ENCODE data around the gene STPG3. TPM values are rescaled to one million over a fixed set of nuclear protein-coding genes. Genes with fewer than 3 reads are reported as not detected.
A peak's percentile ranks its signal among the peaks of the same experiment; 100 is the strongest.

The STPG3 gene
- total and polyA plus RNA-seq, 2 of the 13 experiments (the other 11 are each of a cell fraction or from before 2014, with no cell fraction given): not detected

DNA sequence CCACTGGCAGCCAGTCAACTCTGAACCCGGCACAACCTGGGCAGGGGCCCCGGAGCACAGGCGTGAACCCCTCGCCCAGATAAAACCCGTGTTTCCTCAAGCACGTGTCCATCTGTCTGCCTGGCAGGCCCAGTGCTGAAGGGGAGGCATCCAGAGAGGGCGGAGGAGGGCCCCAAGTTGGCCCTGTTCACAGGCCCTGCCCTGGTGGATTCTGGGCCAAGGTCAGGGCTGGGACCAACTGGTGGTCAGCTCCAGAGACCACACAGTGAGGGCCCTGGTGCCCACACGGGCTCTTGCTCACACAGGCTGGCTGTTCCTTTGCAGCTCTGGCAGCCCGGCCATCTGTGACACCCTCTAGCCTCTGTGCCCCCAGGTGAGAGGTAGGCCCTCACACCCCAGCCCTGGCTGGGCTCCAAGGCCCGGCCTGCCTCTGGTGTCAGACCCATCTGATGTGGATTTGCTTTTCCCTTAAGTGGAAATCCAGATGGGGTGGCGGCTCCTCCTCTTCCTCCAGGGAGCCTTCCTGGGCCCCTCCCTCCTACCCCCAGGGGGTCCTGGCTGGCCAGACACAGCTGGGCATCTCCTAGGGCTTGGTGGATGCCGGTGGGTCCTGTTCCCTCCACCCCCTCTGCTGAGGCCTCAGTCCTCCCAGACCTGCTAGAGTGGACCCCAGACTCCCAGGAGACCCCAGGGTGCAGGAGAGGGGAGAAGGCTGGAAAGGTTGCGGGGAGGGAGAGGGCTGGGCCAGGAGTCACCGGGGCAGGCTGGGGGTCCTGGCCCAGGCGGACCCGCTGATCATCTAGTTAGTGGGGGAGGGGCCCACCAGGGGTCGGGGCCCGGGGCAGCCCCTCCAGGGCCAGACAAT lies 525 bp upstream of the STPG3 start (continued):
- TF ChIP-seq, protein P1, sequence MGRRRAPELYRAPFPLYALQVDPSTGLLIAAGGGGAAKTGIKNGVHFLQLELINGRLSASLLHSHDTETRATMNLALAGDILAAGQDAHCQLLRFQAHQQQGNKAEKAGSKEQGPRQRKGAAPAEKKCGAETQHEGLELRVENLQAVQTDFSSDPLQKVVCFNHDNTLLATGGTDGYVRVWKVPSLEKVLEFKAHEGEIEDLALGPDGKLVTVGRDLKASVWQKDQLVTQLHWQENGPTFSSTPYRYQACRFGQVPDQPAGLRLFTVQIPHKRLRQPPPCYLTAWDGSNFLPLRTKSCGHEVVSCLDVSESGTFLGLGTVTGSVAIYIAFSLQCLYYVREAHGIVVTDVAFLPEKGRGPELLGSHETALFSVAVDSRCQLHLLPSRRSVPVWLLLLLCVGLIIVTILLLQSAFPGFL (CRISPR knock-in tag; IDR thresholded peaks at IDR 0.05): no peak
- TF ChIP-seq PHF21A (CRISPR knock-in tag; IDR thresholded peaks at IDR 0.05): peak; percentile 65; the same call in 1 of the 2 replicates
- no peak for TF ChIP-seq ZNF841 (CRISPR knock-in tag; IDR thresholded peaks at IDR 0.05; ENCODE audit: borderline replicate concordance)
- TF ChIP-seq, protein P2, sequence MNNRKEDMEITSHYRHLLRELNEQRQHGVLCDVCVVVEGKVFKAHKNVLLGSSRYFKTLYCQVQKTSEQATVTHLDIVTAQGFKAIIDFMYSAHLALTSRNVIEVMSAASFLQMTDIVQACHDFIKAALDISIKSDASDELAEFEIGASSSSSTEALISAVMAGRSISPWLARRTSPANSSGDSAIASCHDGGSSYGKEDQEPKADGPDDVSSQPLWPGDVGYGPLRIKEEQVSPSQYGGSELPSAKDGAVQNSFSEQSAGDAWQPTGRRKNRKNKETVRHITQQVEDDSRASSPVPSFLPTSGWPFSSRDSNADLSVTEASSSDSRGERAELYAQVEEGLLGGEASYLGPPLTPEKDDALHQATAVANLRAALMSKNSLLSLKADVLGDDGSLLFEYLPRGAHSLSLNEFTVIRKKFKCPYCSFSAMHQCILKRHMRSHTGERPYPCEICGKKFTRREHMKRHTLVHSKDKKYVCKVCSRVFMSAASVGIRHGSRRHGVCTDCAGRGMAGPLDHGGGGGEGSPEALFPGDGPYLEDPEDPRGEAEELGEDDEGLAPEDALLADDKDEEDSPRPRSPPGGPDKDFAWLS (CRISPR knock-in tag; IDR thresholded peaks at IDR 0.05; ENCODE audit: borderline replicate concordance): no peak
- peak; percentile 47; the same call in 1 of the 2 replicates for TF ChIP-seq MXD1 (CRISPR knock-in tag; IDR thresholded peaks at IDR 0.05)
- TF ChIP-seq, protein P3, sequence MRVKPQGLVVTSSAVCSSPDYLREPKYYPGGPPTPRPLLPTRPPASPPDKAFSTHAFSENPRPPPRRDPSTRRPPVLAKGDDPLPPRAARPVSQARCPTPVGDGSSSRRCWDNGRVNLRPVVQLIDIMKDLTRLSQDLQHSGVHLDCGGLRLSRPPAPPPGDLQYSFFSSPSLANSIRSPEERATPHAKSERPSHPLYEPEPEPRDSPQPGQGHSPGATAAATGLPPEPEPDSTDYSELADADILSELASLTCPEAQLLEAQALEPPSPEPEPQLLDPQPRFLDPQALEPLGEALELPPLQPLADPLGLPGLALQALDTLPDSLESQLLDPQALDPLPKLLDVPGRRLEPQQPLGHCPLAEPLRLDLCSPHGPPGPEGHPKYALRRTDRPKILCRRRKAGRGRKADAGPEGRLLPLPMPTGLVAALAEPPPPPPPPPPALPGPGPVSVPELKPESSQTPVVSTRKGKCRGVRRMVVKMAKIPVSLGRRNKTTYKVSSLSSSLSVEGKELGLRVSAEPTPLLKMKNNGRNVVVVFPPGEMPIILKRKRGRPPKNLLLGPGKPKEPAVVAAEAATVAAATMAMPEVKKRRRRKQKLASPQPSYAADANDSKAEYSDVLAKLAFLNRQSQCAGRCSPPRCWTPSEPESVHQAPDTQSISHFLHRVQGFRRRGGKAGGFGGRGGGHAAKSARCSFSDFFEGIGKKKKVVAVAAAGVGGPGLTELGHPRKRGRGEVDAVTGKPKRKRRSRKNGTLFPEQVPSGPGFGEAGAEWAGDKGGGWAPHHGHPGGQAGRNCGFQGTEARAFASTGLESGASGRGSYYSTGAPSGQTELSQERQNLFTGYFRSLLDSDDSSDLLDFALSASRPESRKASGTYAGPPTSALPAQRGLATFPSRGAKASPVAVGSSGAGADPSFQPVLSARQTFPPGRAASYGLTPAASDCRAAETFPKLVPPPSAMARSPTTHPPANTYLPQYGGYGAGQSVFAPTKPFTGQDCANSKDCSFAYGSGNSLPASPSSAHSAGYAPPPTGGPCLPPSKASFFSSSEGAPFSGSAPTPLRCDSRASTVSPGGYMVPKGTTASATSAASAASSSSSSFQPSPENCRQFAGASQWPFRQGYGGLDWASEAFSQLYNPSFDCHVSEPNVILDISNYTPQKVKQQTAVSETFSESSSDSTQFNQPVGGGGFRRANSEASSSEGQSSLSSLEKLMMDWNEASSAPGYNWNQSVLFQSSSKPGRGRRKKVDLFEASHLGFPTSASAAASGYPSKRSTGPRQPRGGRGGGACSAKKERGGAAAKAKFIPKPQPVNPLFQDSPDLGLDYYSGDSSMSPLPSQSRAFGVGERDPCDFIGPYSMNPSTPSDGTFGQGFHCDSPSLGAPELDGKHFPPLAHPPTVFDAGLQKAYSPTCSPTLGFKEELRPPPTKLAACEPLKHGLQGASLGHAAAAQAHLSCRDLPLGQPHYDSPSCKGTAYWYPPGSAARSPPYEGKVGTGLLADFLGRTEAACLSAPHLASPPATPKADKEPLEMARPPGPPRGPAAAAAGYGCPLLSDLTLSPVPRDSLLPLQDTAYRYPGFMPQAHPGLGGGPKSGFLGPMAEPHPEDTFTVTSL (CRISPR knock-in tag; IDR thresholded peaks at IDR 0.05; ENCODE audit: borderline replicate concordance): no peak
- TF ChIP-seq SAP130 (CRISPR knock-in tag; IDR thresholded peaks at IDR 0.05; ENCODE audit: low read depth): peak; percentile 65
- no peak for TF ChIP-seq SRSF1 (optimal IDR thresholded peaks at IDR 0.05; ENCODE audit: low read depth, low read length)
- TF ChIP-seq FOSL2 (CRISPR knock-in tag; IDR thresholded peaks at IDR 0.05): no peak
- 0 out of 2 replicates have a peak, but pooled peaks have one; percentile 22 for TF ChIP-seq ZNF501 (CRISPR knock-in tag; IDR thresholded peaks at IDR 0.05)
- no peak for TF ChIP-seq SNRNP70 (IDR thresholded peaks at IDR 0.05; ENCODE audit: low read depth, low read length)

Data from HepG2 (cell line).